ENCODE data around the gene POLR3G. TPM values are rescaled to one million over a fixed set of nuclear protein-coding genes. Genes with fewer than 3 reads are reported as not detected.

Gene POLR3G
- total RNA-seq, 4 donors from 2014 or later: 1.1 to 9.3 (median 6.4) TPM

- intact Hi-C loops (cut with DNase I): no loop called here
- no peak for DNase-seq
- H3K4me3 ChIP-seq: no peak overlapping the region
- H3K4me1 ChIP-seq: peaks cover 0 to 8% (median 0%) of the 10 kb centered on the region in 3 donors
- H3K9me3 ChIP-seq: no peaks in the 10 kb centered on the region
- TF ChIP-seq POLR2A (IDR thresholded peaks at IDR 0.05) (no peak), CTCF (IDR thresholded peaks at IDR 0.05) (no peak)
- H3K27ac ChIP-seq: no peak overlapping the region
- H3K36me3 ChIP-seq: no peaks in the 10 kb centered on the region
- no peaks in the 10 kb centered on the region for H3K27me3 ChIP-seq
- WGBS, 2 donors: 46 to 63% methylated on average over 2 of the region's 2 CpGs
Measured at GRCh38 chr5:90440644-90441043, 34.0 kb upstream of the POLR3G start.

GRCh38 chr5:90446961-90447360 lies 27.7 kb upstream of the POLR3G start:
- DNase-seq: no peak
- H3K9me3 ChIP-seq: no peaks in the 10 kb centered on the region
- intact Hi-C loops (cut with DNase I): no loop called here

GRCh38 chr5:90461288-90461687 lies 13.4 kb upstream of the POLR3G start:
- Histone ChIP-seq H3K27me3 (no peaks in the 10 kb centered on the region), H3K27ac (no peak overlapping the region), H3K36me3 (peaks cover 0 to 17% (median 0%) of the 10 kb centered on the region in 3 donors), H3K9me3 (no peaks in the 10 kb centered on the region), H3K4me1 (peaks cover 0 to 6% (median 0%) of the 10 kb centered on the region in 3 donors), H3K4me3 (no peak overlapping the region)
- WGBS, 2 donors: 64 to 72% methylated on average over 4 of the region's 4 CpGs
- no peak for DNase-seq
- TF ChIP-seq POLR2A (IDR thresholded peaks at IDR 0.05): no peak
- TF ChIP-seq CTCF (IDR thresholded peaks at IDR 0.05): no peak
- intact Hi-C loops (cut with DNase I): no loop called here

More at GRCh38 chr5:90446961-90447360, 27.7 kb upstream of the POLR3G start:
- TF ChIP-seq POLR2A (IDR thresholded peaks at IDR 0.05) (no peak), CTCF (IDR thresholded peaks at IDR 0.05) (no peak)
- H3K27ac ChIP-seq: no peak overlapping the region
- no peak overlapping the region for H3K4me3 ChIP-seq
- H3K36me3 ChIP-seq: no peaks in the 10 kb centered on the region
- H3K4me1 ChIP-seq: no peaks in the 10 kb centered on the region
- H3K27me3 ChIP-seq: no peaks in the 10 kb centered on the region

GRCh38 chr5:90472783-90473395 lies 1.8 kb upstream of the POLR3G start:
- Histone ChIP-seq H3K27ac (peak overlapping the region in 3 of 4 donors; percentile 79 to 89 (median 85)), H3K27me3 (no peaks in the 10 kb centered on the region), H3K4me3 (peak overlapping the region; percentile 80 to 97 (median 86)), H3K4me1 (peaks cover 0 to 31% (median 19%) of the 10 kb centered on the region in 3 donors), H3K9me3 (no peaks in the 10 kb centered on the region), H3K36me3 (no peaks in the 10 kb centered on the region)
- no peak for DNase-seq
- 37 to 38% methylated on average over 9 of the region's 9 CpGs for WGBS, 2 donors
- TF ChIP-seq POLR2A (IDR thresholded peaks at IDR 0.05) (no peak), CTCF (IDR thresholded peaks at IDR 0.05) (no peak)
- intact Hi-C loops (cut with DNase I): no loop called here

GRCh38 chr5:90473396-90474234 lies 1.0 kb upstream of the POLR3G start:
- Histone ChIP-seq H3K27ac (peak overlapping the region; percentile 79 to 89 (median 86)), H3K27me3 (no peaks in the 10 kb centered on the region), H3K4me3 (peak overlapping the region; percentile 80 to 97 (median 86)), H3K4me1 (peaks cover 0 to 31% (median 19%) of the 10 kb centered on the region in 3 donors), H3K36me3 (no peaks in the 10 kb centered on the region), H3K9me3 (no peaks in the 10 kb centered on the region)
- no peak for DNase-seq
- intact Hi-C loops (cut with DNase I): no loop called here
- TF ChIP-seq POLR2A (IDR thresholded peaks at IDR 0.05) (no peak), CTCF (IDR thresholded peaks at IDR 0.05) (no peak)
- WGBS, 2 donors: 0 to 1% methylated on average over 10 to 23 of the region's 56 CpGs

Data from esophagus squamous epithelium (tissue), 5 donors.